GM21619 (cell line): ENCODE data around the gene MKKS.
"Not testable (repeated sequence)": the region's sequence is repeated elsewhere in the genome, so short reads cannot be mapped to it uniquely, and the experiment has no call there.

ENCODE experiments used
- ATAC-seq: cut with Tn5 transposase; IDR thresholded peaks from one replicate; pipeline ENCODE4 v1.9.1; 2021; ENCODE audit not compliant: unreplicated experiment

The MKKS gene

DNA sequence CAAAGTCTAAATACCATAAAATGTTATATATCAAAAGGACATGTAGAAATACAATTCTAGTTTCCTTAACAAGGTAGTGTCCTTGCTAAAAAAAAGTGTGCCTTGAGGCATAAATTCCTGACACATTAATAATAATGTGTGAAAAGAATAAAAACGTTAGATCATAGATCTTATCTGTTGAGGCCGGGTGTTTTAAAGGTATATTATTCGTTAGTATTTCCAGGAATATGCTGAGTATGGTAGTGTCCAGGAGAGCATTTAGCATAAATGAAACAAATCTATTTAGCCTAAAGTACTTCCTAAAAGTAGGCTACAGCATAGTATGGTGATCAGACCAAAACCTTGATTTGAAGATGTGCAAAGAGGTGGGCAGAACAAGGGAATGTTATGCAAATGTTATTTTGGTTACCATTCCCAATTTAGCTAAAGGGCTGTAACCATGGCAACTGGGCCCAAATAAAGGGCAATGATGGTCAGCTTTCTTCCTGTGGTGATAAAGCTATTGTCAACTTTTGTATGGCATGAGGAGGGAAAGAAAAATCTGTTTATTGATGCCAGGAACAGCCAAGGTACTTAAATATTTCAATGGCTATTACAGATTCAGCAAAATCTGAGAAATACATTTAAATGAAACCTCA lies 18.9 kb downstream of the MKKS start:
- no peak for ATAC-seq

DNA sequence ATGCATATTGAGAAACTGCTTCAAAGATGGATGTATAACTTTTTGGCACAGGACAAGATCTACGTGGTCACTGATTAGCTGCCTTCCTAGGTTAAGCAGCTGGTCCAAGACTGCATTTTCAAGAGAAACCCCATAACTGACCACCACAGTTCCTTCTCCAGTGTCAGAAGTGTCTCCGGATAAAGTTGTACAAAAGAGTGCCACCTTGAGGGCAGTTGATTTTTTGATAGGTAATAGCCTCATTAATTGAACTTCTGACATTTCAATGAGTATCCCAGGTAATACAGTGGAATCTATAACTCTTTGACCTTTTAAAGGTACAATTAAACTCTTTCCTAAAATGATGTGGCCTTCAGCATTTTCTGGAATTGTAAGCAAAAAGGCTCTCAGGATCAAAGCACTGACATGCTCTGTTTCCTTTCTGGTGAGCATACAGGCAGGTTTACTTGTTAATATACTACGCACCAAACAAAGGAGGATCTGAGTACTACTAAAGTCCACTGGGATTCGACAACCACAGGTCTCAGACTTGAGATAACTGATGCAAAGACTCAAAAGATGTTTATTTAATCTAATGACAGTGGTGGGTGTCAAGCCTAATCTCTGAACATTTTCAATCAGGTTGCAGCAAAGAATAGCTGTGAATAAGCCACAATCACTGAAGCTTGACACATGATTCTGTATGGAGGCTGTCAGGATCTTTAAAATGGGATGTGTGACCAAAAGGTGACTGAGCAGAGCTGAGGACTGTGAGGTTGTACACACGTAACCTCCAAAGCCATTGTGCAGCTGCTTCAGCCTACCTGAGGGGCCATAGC lies 21.2 kb downstream of the MKKS start:
- peak; percentile 69 for ATAC-seq

DNA sequence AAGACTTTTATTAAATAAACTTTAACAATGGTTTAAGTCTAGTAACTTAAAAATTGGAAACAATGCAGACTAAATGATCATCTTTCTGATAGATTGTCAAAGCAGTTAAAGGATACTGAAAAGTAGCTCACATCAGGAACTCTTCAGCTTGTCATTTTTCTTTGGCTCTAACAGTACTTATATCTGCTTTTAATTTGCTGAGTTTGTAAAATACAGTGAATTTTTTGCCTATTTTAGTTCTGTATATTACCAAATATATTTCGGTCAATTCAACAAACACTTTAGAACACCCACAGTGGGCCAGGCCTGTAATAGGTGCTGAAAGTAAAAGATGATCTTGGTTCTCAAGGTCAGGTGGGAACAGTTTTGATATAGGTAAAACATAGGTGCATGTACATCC lies 22.3 kb downstream of the MKKS start:
- no peak for ATAC-seq

DNA sequence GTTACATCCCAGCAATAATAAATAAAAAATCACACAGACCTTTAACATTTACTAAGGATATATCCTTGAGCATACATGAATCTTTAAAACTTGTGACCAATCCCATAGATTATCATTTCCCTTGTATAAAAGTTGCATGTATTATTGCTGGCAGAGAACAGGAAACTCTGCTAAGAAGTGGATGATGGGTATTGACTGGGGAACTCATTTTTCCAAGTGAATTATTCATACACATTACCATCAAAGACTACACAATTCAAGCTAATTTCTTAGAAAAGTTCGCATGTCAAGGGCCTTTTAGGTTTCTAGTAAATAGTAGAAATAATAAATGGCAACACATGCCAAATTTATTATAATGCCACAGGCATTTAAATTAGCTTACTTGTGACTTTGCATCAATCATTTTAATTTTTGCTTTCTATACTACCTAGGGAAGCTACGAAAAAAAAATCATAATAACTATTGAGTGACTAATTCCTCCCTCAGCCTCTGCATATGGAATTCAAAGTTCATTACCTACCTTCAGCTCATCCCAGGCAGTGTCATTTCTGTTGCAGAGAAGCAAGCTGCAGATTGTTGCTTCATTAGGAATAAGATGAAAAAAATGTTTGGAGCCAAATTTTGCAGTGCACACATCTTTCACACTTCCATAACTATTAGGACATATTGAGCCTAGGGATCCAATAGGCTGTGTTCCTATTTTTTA lies 25.8 kb downstream of the MKKS start:
- no peak for ATAC-seq

DNA sequence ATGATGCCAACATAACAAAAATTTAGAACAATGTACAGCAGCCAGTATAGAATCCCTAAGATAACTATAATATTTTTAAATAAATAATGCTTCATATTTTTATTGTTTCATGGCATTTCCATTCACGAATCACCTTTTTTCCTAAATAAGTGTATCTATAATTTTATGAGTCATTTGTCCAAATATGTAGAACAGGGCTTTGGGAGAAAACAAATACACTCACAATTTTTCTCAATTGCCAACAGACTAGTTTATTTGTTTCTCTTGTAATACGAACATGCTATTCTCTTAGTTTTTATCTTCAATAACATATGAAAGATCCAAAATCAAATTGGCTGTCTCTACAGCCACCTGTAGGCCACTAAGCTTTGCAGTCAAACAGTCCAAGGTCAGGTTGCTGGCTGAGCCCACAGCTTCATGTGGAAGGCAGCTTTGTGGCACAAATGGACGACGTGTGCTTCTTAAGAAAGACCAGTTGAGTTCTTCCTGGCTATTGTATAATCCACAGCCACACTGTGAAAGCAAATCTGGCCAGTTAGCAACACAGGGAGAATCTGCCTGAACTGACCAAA lies 29.0 kb downstream of the MKKS start:
- ATAC-seq, result no peak

DNA sequence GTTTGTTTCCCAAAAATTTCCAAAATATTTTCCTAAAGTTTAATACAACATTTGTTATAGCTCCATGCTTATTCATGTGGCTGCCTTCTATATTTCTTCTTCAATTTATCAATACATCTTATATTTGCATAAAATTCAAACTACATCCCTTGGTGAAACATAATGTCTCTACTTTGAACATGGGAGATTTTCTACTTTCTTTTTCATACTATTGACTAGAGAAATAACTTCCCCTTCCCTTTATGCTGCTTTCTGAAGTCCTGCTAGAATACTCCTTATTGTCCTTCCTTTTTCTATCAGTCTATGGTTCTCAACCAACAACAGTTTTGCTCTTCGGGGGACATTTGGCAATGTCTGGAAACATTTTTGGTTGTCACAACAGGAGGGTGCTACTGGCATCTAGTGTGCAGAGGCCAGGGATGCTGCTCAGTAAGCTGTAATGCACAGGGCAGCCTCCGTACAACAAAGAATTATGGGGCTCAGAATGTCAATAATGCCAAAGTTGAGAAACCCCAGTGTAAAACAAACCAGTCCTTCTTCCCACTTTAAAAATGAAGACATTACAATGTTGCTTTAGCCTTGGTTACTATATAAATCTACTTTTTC lies 29.9 kb downstream of the MKKS start:
- ATAC-seq, result no peak

DNA sequence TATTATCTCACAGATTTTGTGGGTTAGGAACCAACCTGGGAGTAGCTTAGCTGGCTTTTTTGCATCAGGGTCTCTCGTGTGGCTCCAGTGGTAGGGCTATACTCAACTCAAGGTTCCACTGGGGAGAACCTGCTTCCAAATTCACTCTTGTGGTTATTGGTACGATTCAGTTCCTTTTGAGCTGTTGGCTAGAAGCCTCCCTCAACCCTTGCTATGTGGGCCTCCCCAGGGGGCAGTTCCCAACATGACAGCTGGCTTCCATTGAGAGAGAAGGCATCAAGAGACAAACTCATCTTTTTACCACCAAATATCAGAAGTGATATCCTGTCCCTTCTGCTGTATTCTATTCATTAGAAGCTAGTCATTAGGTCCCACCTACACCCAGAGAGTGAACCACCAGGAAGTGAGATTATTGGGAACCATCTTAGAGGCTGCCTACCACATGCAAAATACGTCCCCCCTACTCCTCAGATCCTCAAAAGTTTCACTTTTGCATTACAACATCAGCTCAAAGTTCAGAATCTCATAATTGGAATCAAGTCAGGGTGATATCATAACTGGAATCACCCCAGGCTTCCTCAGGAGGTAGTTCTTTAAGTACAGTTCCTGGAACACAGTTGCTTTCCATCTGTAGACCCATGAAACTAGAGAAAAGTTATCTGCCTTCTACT lies 30.9 kb downstream of the MKKS start:
- no peak for ATAC-seq

DNA sequence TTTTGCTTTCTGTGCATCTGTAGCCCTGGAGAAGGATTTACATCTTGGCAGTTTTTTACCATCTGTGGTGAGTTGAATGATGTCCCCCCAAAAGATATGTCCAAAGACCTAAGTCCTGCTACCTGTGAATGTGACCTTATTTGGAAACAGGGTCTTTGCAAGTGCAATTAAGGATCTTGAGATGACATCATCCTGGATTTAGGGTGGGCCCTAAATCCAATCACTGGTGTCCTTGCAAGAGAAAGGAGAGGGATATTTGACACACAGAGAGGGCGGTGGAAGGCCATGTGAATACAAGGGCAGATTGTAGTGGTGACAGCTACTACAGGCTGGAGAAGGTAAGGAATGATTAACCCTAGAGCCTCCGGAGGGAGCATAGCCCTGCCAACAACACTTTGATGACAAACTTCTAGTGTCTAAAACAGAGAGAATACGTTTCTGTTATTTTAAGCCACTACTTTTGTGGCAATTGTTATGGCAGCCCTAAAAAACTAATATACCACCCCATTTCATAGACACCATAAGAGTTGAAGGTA lies 35.1 kb downstream of the MKKS start:
- ATAC-seq, result no peak

DNA sequence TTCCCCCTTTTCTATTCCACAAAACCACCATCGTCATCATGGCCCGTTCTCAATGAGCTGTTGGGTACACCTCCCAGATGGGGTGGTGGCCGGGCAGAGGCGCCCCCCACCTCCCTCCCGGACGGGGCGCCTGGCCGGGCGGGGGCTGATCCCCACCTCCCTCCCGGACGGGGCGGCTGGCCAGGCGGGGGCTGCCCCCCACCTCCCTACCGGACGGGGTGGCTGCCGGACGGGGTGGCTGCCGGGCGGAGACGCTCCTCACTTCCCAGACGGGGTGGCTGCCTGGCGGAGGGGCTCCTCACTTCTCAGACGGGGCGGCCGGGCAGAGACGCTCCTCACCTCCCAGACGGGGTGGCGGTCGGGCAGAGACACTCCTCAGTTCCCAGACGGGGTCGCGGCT lies 39.3 kb downstream of the MKKS start:
- ATAC-seq, result not testable (repeated sequence)

DNA sequence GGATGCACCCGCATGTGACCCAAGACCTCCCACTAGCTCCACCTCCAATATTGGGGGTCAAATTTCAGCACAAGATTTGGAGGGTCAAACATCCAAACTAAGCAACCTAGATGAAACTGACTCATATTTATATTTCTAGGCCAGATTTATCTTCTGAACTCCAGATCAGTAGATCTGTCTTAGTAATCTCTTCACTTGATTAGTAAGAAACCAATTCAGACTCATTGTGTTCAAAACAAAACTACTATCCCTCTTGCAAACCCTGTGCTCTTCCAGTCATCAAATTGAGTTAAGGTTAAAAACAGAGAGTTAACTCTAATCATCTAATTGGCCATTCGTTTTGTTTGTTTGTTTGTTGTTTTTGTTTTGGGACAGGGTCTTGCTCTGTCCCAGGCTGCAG lies 43.3 kb downstream of the MKKS start:
- no peak for ATAC-seq

DNA sequence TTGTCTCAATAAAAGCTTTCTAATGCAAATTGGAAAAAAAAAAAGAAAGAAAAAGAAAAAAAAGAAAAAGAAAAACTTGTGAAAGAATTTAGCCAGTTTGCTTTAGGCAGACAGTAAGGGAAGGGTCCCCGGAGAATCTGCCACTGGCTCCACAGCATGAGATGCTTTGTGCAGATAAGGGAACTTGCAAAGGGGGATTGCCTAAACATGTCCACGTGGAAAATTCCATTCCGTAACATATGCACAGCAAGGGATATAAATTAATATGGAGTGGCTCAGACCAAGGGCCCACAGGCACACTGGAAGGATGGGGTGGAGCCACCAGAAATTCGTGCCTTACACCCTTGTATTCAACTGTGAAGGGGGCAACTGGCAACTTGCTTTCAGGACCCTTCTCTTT lies 45.4 kb downstream of the MKKS start:
- ATAC-seq, result no peak

DNA sequence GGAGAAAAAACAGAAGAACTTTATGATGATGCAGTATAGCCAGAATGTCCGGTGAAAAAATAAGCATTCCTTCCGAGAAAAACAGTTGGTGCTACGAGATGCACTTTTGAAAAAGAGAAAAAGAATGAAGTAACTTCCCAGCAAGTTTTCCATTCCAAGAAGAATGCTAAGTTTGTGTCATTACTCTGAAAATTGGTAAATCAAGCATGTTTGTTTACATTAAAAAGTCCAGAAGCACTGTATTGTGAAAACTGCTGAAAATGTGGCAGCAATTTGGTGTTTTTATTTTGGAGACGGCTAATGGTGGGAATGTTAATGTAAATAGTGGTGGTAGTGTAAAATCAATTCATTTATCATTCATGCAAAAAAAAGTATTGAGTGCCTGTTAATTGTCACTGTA lies 46.3 kb downstream of the MKKS start:
- ATAC-seq, result no peak

DNA sequence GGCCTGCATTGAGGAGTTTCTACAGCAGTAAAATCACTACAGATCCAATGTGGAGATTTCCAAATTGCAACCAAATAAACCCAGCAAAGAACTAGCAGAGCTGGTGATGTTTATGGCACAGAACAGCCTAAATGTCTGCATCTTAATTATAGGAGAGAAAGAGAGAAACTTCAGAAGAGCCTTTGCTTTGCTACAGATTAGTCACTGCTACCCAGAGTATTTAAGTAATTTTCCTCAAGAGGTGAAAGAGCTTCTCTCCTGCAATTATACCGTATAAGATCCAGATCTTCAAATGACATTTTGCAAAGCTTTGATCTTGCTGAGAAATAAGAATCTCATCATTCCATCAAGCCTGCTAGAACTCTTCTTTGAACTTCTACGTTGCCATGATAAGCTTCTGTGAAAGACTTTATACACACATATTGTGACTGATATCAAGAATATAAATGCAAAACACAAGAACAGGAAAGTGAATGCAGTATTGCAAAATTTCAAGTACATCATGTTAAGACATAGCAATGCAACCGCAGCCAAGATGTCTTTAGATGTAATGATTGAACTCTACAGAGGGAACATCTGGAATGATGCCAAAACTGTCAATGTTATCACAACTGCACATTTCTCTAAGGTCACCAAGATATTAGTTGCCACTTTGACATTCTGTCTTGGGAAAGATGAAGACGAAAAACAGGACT lies 48.0 kb downstream of the MKKS start:
- no peak for ATAC-seq

DNA sequence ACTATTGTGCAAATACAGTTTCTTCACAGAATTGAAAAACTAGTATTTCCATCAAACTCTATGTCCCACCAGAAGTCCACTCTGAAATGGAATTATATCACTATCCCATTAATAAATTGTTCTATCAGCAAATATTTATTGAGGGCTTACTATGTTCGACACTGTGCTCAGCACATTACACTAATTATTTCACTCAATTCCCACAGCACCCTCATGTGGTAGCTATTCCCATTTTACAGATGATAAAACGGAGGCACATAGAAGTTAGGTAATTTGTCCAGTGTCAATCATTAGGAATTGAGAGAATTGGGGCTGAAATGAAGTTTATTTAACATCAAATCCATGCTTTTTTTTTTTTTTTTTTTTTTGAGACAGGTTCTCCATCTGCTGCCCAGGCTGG lies 52.5 kb downstream of the MKKS start:
- ATAC-seq, result no peak

DNA sequence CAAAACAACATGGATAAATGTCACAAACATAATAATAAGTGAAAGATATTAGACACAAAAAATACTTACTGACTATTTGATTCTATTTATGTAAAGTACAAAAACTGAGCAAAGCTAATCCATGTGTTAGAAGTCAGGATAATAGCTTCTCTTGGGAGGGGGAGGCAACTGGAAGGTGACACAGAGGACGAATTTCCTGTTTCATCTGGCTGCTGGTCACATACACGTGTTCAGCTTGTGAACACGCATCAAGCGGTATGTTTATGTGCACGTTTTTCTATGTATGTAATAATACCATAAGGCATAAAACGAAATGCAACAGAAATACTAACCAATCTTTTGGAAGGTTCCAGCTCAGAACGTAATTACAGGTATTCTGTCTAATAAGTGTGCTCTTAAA lies 54.3 kb downstream of the MKKS start:
- no peak for ATAC-seq

DNA sequence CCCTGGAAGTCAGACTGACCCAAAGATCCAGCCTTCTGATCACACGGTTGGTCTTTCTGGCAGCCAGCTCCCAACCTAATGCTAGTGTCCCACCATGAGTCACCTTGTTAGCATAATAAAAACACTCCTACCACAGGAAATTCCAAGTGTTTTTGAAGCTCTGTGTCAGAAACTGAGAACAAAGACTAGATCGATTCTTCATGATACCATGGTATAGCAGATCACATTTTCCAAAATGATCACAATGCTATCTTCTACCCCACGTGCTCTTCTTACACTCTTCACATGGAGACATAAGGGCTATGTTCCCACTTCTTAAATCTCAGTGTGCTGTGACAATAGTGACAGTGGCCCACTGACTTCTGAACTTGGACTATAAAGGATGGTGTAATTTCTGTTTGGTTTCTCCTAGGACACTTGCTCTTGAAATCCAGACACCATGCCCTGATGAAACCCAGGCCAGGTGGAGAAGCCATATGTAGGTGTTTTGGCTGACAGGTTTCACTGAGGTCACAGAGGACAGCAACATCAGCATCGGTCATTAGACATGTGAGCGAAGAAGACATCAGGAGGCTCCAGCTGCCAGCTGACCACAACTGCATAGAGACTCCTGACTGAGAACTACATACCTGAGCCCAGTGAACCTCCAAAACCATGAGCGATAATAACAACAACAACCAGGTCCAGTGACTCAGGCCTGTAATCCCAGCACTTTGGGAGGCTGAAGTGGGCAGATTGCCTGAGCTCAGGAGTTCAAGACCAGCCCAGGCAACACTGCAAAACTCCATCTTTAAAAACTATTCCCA lies 57.5 kb downstream of the MKKS start:
- ATAC-seq, result no peak

DNA sequence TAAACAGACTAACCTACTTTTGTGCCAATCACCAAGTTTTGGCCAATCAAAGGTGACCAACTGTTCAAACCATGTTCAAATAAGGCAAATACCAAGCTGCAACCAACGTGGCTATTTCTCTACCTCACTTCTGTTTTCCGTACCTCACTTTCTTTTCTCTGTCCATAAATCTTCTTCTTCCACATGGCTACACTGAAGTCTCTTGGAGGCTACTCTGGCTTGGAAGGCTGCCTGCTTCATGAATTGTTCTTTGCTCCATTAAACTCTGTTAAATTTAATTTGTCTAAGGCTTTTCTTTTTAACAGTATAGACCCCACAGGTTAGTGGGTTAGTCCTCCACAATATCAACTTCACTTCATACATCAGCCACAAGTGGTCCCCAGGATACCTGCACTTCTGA lies 58.8 kb downstream of the MKKS start:
- ATAC-seq, result no peak

DNA sequence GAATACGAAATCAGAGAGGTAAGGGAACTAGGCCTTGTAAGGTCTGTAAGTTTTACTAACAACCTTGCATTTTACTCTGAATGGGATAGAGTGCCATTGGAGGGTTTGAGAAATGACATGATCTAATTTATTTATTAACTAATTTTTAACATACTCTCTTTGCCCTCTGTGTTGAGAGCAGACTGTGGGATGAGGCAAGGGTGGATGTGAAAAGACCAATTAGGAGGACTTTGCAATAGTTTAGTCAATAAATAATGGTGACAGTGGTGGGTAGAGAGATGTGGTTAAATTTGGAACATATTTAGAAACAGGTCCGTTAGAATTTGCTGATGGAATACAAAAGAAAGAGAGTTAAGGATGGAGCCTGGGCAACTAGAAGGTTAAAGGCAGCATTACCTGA lies 60.0 kb downstream of the MKKS start:
- no peak for ATAC-seq

DNA sequence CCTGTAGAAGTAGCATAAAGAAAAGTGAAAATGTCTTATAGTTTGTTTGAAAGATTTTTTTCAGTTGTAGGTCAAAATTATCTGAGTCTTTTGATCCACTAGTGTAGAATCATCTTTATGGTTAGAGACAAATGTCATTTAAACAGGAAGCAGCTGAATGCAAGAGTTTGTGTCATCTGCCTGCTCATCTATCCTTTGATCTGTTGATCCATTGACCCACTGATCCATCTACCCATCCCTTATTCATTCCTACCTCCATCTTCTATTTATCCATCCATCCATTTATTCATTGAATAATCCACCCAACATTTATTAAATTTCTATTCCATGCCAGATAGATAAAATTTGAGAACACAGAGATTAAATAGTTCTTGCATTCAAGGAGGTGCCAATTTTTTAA lies 62.6 kb downstream of the MKKS start:
- ATAC-seq, result no peak
